Stimulated activated effector memory CD8-positive, alpha-beta T cell treated with anti-CD3 and anti-CD28 coated beads, Interleukin-12 subunit alpha, Interleukin-12 subunit beta, amount 100 ng/mL, for 72 hours (primary cell): ENCODE data around the gene ST3GAL3.
A peak's percentile ranks its signal among the peaks of the same experiment; 100 is the strongest.

Experiments
- ATAC-seq: fragments of 150-1000 bp; cut with Tn5 transposase; 2 replicates; pipeline ENCODE4 v1.10.0; 2021
- DNase-seq, 2 donors: peaks; one replicate each; pipeline ENCODE4 v3.0.0; 2021 to 2022; ENCODE audit warnings: low spot score in 2 of 2
- H3K27ac Mint-ChIP-seq: one replicate; pipeline ENCODE4 v1.8.0; 2022; ENCODE audit warnings: mild to moderate bottlenecking, mixed read lengths
- H3K36me3 Mint-ChIP-seq: one replicate; pipeline ENCODE4 v1.8.0; 2022; ENCODE audit warnings: mild to moderate bottlenecking, mixed read lengths
- H3K4me1 Mint-ChIP-seq: one replicate; pipeline ENCODE4 v1.8.0; 2022; ENCODE audit warnings: mixed read lengths
- H3K4me3 Mint-ChIP-seq: one replicate; pipeline ENCODE4 v1.8.0; 2022; ENCODE audit warnings: mild to moderate bottlenecking, mixed read lengths
- H3K9me3 Mint-ChIP-seq: one replicate; pipeline ENCODE4 v1.8.0; 2022; ENCODE audit warnings: mixed read lengths

The ST3GAL3 gene

GRCh38 chr1:43971336-43971980 lies 264.1 kb downstream of the ST3GAL3 start:
- ATAC-seq, result no peak
- no peak for DNase-seq
- peaks cover 45% of the 10 kb centered on the region for H3K4me1 Mint-ChIP-seq
- no peaks in the 10 kb centered on the region for H3K9me3 Mint-ChIP-seq
- H3K27ac Mint-ChIP-seq, result peak overlapping the region; percentile 92
- peak overlapping the region; percentile 96 for H3K4me3 Mint-ChIP-seq
- peaks cover 20% of the 10 kb centered on the region for H3K36me3 Mint-ChIP-seq

DNA sequence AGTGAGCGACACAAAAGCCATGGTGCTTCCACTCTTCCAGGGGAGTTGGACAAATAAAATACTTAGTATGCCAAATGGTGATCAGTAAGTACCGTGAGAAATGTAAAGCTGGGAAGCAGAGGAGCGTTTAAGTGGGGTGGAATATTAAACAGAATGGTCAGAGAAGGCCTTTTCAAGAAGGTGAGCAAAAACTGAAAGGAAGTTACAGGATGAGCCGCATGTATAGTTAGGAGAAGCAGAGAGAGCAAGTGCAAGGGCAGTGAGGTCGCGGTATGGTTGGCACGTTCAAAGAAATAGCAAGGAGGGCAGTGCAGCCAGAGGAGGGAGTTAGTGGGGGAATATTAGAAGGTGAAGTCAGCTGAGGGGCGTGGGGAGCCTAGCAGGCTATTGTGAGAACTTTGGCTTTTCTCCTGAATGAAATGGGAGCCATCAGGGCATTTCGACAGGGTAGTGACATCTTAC lies 266.7 kb downstream of the ST3GAL3 start:
- Mint-ChIP-seq H3K9me3 (no peaks in the 10 kb centered on the region), H3K4me1 (peaks cover 69% of the 10 kb centered on the region), H3K27ac (peak overlapping the region; percentile 90)

GRCh38 chr1:43974443-43975248 lies 267.3 kb downstream of the ST3GAL3 start, which contains the start of gene ATP6V0B:
ATP6V0B (plus strand) TSS chr1:43974960; CDS start chr1:43975041, 81 bp downstream.
- DNase-seq, result peak; percentile 90 to 98
- H3K4me1 Mint-ChIP-seq, result peaks cover 65% of the 10 kb centered on the region
- peak within 1 kb of the TSS; percentile 90 for H3K27ac Mint-ChIP-seq
- H3K36me3 Mint-ChIP-seq, result peaks cover 37% of the 10 kb centered on the region
- peak within 1 kb of the TSS; percentile 87 for H3K4me3 Mint-ChIP-seq
- ATAC-seq, result peak; percentile 84
- H3K9me3 Mint-ChIP-seq, result no peaks in the 10 kb centered on the region

More for the DNA sequence above, 266.7 kb downstream of the ST3GAL3 start:
- peaks cover 37% of the 10 kb centered on the region for H3K36me3 Mint-ChIP-seq
- ATAC-seq, result no peak
- peak overlapping the region; percentile 87 for H3K4me3 Mint-ChIP-seq
- DNase-seq, result no peak

- peak overlapping the region; percentile 87 for H3K4me3 Mint-ChIP-seq
- peaks cover 37% of the 10 kb centered on the region for H3K36me3 Mint-ChIP-seq
- peak; percentile 1 for ATAC-seq
These were observed 268.1 kb downstream of the ST3GAL3 start for GRCh38 chr1:43975249-43975961.

DNA sequence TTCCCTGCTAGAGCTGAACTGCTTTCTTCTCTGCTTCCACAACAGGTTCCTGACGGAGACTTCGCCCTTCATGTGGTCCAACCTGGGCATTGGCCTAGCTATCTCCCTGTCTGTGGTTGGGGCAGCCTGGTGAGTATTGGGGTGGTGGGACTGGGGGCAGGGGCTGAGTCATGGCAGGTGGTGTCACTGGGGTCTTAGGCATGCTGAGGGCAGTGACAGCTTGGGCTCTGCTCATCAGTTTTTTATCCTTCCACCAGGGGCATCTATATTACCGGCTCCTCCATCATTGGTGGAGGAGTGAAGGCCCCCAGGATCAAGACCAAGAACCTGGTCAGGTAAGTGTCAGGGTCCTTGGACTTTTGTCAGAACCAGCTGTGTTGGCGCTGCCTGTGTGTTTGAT lies 268.7 kb downstream of the ST3GAL3 start:
- H3K27ac Mint-ChIP-seq, result peak overlapping the region; percentile 90
- H3K4me1 Mint-ChIP-seq, result peaks cover 65% of the 10 kb centered on the region
- no peak for DNase-seq
- peaks cover 37% of the 10 kb centered on the region for H3K36me3 Mint-ChIP-seq
- ATAC-seq, result no peak
- H3K4me3 Mint-ChIP-seq, result peak overlapping the region; percentile 87
- H3K9me3 Mint-ChIP-seq, result no peaks in the 10 kb centered on the region

More at GRCh38 chr1:43975249-43975961, 268.1 kb downstream of the ST3GAL3 start:
- H3K9me3 Mint-ChIP-seq, result no peaks in the 10 kb centered on the region
- DNase-seq, result peak in 1 of 2 donors; percentile 56
- H3K27ac Mint-ChIP-seq, result peak overlapping the region; percentile 90
- H3K4me1 Mint-ChIP-seq, result peaks cover 65% of the 10 kb centered on the region

DNA sequence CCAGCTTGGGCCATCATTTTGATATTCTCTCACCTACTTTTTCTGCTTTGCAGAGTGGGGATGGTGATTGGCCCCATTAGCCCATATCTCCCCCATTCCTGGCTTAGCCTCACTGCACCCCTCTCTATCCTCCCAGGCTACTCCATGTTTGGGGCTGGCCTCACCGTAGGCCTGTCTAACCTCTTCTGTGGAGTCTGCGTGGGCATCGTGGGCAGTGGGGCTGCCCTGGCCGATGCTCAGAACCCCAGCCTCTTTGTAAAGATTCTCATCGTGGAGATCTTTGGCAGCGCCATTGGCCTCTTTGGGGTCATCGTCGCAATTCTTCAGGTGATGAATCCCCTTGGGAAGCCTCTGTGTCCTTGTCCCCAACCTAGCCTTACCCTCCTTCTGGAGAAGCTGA lies 269.6 kb downstream of the ST3GAL3 start:
- DNase-seq (no peak), ATAC-seq (no peak)
- H3K4me3 Mint-ChIP-seq, result peak overlapping the region; percentile 87
- peaks cover 65% of the 10 kb centered on the region for H3K4me1 Mint-ChIP-seq
- H3K27ac Mint-ChIP-seq, result no peak overlapping the region
- peaks cover 35% of the 10 kb centered on the region for H3K36me3 Mint-ChIP-seq
- H3K9me3 Mint-ChIP-seq, result no peaks in the 10 kb centered on the region

GRCh38 chr1:43977376-43978263 lies 270.3 kb downstream of the ST3GAL3 start:
- Mint-ChIP-seq H3K36me3 (peaks cover 31% of the 10 kb centered on the region), H3K4me1 (peaks cover 70% of the 10 kb centered on the region), H3K27ac (no peak overlapping the region), H3K9me3 (no peaks in the 10 kb centered on the region), H3K4me3 (peak overlapping the region; percentile 87)
- DNase-seq (no peak), ATAC-seq (no peak)

DNA sequence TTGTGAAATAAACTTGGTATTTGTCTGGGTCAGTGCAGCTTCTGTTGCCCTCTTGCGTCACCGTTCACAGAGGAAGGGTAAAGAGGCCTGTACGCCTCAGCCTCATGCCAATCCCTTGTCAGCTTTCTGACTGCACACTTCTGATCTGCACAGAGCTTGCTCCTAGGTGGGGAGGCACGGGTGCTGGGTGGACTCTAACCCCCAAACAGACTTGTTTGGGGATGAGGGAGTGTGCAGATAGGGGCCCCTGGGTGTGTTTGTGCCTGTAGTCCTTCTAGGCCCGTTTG lies 270.9 kb downstream of the ST3GAL3 start:
- peaks cover 33% of the 10 kb centered on the region for H3K36me3 Mint-ChIP-seq
- DNase-seq (no peak), ATAC-seq (no peak)
- peak overlapping the region; percentile 55 for H3K27ac Mint-ChIP-seq
- H3K4me3 Mint-ChIP-seq, result peak overlapping the region; percentile 69
- H3K9me3 Mint-ChIP-seq, result no peaks in the 10 kb centered on the region
- H3K4me1 Mint-ChIP-seq, result peaks cover 74% of the 10 kb centered on the region

GRCh38 chr1:43978551-43979260 lies 271.4 kb downstream of the ST3GAL3 start, which contains the start of gene B4GALT2:
B4GALT2 (plus strand) TSS chr1:43979210; CDS start chr1:43981161, 1,951 bp downstream.
- DNase-seq (peak; percentile 32 to 64), ATAC-seq (peak; percentile 44)
- Mint-ChIP-seq H3K36me3 (peaks cover 38% of the 10 kb centered on the region), H3K4me1 (peaks cover 69% of the 10 kb centered on the region), H3K4me3 (peak within 1 kb of the TSS; percentile 81), H3K9me3 (no peaks in the 10 kb centered on the region), H3K27ac (peak within 1 kb of the TSS; percentile 90)

GRCh38 chr1:43979261-43979527 lies 271.9 kb downstream of the ST3GAL3 start:
- DNase-seq, result no peak
- ATAC-seq, result no peak
- H3K4me3 Mint-ChIP-seq, result peak overlapping the region; percentile 81
- peaks cover 42% of the 10 kb centered on the region for H3K36me3 Mint-ChIP-seq
- H3K27ac Mint-ChIP-seq, result peak overlapping the region; percentile 90
- H3K4me1 Mint-ChIP-seq, result peaks cover 67% of the 10 kb centered on the region
- no peaks in the 10 kb centered on the region for H3K9me3 Mint-ChIP-seq

- DNase-seq, result peak; percentile 34 to 68
- H3K9me3 Mint-ChIP-seq, result no peaks in the 10 kb centered on the region
- H3K4me3 Mint-ChIP-seq, result peak overlapping the region; percentile 81
- peak; percentile 43 for ATAC-seq
- H3K36me3 Mint-ChIP-seq, result peaks cover 44% of the 10 kb centered on the region
- H3K27ac Mint-ChIP-seq, result peak overlapping the region; percentile 90
- peaks cover 65% of the 10 kb centered on the region for H3K4me1 Mint-ChIP-seq
These were observed 272.4 kb downstream of the ST3GAL3 start for GRCh38 chr1:43979528-43980254.

DNA sequence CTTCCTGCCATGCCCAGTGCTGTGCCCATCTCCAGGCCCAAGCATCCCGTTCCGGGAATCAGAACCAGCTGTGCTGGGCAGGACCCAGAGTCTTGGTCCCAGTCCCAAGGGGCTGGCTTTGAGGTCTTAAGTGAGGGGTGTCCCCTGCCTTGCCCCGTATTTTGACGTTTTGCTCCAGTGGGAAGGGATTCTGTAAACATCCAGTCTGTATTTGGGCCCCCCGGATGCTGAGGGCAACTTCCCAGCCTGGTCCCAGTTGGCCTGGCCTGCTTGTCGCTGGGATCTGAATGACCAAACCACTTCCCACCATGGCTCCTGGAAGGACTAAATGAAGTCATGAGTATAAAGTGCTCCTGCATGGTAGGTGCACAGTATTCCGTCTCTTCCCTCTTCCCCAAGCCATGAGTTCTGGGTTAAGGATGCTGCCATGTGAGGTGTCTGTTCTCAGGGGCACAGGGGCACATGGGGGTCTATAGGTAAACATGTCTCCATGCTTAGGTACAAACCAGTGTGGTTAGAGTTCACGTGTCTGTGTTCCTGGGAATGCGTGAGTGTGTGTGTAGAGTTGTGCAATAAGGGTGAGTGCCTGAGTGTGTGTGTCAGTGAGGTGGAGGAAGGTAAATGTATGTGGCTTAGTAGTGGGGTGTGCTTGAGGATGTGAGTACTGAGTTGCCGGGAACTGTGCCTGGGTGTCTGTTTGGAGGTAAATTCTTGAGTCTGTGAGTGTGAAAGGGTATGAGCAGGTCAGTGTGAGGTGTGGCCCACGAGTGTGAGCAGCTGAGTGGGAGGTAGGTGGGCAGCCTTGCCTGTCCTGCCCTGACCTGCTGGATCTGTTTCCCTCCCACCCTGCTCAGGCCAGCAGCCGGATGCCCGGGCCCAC lies 273.2 kb downstream of the ST3GAL3 start:
- ATAC-seq, result no peak
- H3K27ac Mint-ChIP-seq, result peak overlapping the region; percentile 90
- H3K4me3 Mint-ChIP-seq, result peak overlapping the region; percentile 81
- H3K9me3 Mint-ChIP-seq, result no peaks in the 10 kb centered on the region
- H3K36me3 Mint-ChIP-seq, result peaks cover 42% of the 10 kb centered on the region
- no peak for DNase-seq
- H3K4me1 Mint-ChIP-seq, result peaks cover 65% of the 10 kb centered on the region
